Measurements from ENCODE around the gene SCTR. TPM values are rescaled to one million over a fixed set of nuclear protein-coding genes. Genes with fewer than 3 reads are reported as not detected.

SCTR gene
- total and polyA plus RNA-seq, 2 of the 8 experiments (the other 6 are each of a cell fraction or from before 2014, with no cell fraction given), result 0.15 TPM; not detected in 1

- ChIA-PET CTCF (ENCODE audit: partially characterized antibody) (interaction anchor here (0.6 to 1.2 kb wide), 3 partner anchors 21 to 51 kb away, joined by 3 to 5 read pairs (median 4); no protein-coding TSS in a partner anchor), POLR2A (ENCODE audit: partially characterized antibody) (interaction anchor here (1.0 to 4.2 kb wide), 5 partner anchors 10 to 64 kb away, joined by 4 to 22 read pairs (median 5); partner anchors contain the start of genes C2orf76 and DBI)
- Histone ChIP-seq H3K4me1 (replicated peaks in 1 of 4; ENCODE audit: control insufficient read depth in 3 of 4, insufficient read depth in 4 of 4, low read length in 3 of 4) (peaks cover 0 to 28% (median 15%) of the 10 kb centered on the region in 4 experiments; a peak in 6 of 7 replicates), H2BK20ac (ENCODE audit: low read length) (peak within 1 kb of the TSS; percentile 40), H2BK15ac (ENCODE audit: low read length) (peak within 1 kb of the TSS; percentile 98; the same call in 1 of the 2 replicates), H3K56ac (replicated peaks; ENCODE audit: insufficient read length, low read depth, low read length) (peak within 1 kb of the TSS; percentile 19), H3K4ac (replicated peaks; ENCODE audit: insufficient read length, low read depth, low read length) (peak within 1 kb of the TSS; percentile 95), H3K9ac (replicated peaks in 1 of 4; ENCODE audit: extremely low read depth in 1 of 4, low read depth in 3 of 4, low read length in 3 of 4) (peak within 1 kb of the TSS in 3 of 4 experiments; percentile 50 to 63 (median 59); a peak in 6 of 7 replicates), H3K79me2 (ENCODE audit: control insufficient read depth in 1 of 2, insufficient read depth in 2 of 2, low read length in 2 of 2) (no peaks in the 10 kb centered on the region), H4K91ac (replicated peaks; ENCODE audit: insufficient read length, low read length) (peak within 1 kb of the TSS; percentile 92), H3K4me3 (ENCODE audit: extremely low read depth in 1 of 4, insufficient read depth in 2 of 4, low read depth in 3 of 4, low read length in 4 of 4) (peak within 1 kb of the TSS; percentile 58 to 72 (median 68)), H3K14ac (ENCODE audit: insufficient read length) (no peak within 1 kb of the TSS), H3K79me1 (ENCODE audit: low read depth, low read length) (0 out of 2 replicates have a peak, but pooled peaks cover 2% of the 10 kb centered on the region), H4K5ac (ENCODE audit: insufficient read length, low read depth, low read length) (peak within 1 kb of the TSS; percentile 88), H3K36me3 (ENCODE audit: control insufficient read depth in 2 of 4, insufficient read depth in 4 of 4, low read length in 3 of 4) (no peaks in the 10 kb centered on the region), H4K20me1 (replicated peaks in 1 of 2; ENCODE audit: control insufficient read depth in 1 of 2, insufficient read depth in 2 of 2, low read length in 2 of 2) (peaks cover 2% of the 10 kb centered on the region in 2 experiments), H3K23me2 (ENCODE audit: low read depth, low read length) (peaks cover 11% of the 10 kb centered on the region; the same call in 1 of the 2 replicates), H3K9me3 (ENCODE audit: insufficient read depth in 2 of 2, low read depth in 1 of 2, low read length in 1 of 2) (no peaks in the 10 kb centered on the region), H2BK5ac (ENCODE audit: low read depth, low read length) (peak within 1 kb of the TSS; percentile 95; the same call in 1 of the 2 replicates), H3K18ac (ENCODE audit: extremely low read depth, low read length) (peak within 1 kb of the TSS; percentile 99), H2BK12ac (ENCODE audit: low read depth, low read length) (peak within 1 kb of the TSS; percentile 98), H3K27me3 (replicated peaks in 1 of 4; ENCODE audit: control insufficient read depth in 3 of 4, extremely low read depth in 1 of 4, insufficient read depth in 3 of 4, low read length in 3 of 4) (peaks cover 0 to 14% (median 6%) of the 10 kb centered on the region in 4 experiments; a peak in 6 of 7 replicates), H2AK5ac (ENCODE audit: low read depth, low read length) (peak within 1 kb of the TSS; percentile 70; the same call in 1 of the 2 replicates), H2AFZ (ENCODE audit: low read length) (peak within 1 kb of the TSS; percentile 65), H3K4me2 (ENCODE audit: insufficient read depth in 1 of 2, low read depth in 2 of 2, low read length in 2 of 2) (peak within 1 kb of the TSS; percentile 94 to 98), H3K27ac (ENCODE audit: low read depth, low read length) (peak within 1 kb of the TSS; percentile 65; the same call in 1 of the 2 replicates), H3K23ac (ENCODE audit: insufficient read length) (no peak within 1 kb of the TSS), H2BK120ac (replicated peaks; ENCODE audit: low read depth, low read length) (peak within 1 kb of the TSS; percentile 71), H4K8ac (ENCODE audit: extremely low read depth, insufficient read depth, low read length) (peak within 1 kb of the TSS; percentile 93; the same call in 1 of the 2 replicates)
- DNase-seq (ENCODE audit: low read depth in 1 of 2, low spot score in 2 of 2) (peak; percentile 50 to 79), FAIRE-seq (no peak)
- 9% methylated on average over 24 of the region's 72 CpGs; no CpG with 5 or more reads in 1 of the 2 experiments for WGBS, 2 experiments (ENCODE audit: extremely low coverage in 1 of 2, insufficient coverage in 1 of 2, insufficient read length in 1 of 2, insufficient replicate concordance in 2 of 2, low coverage in 1 of 2, low lambda C conversion rate in 2 of 2, missing lambda C conversion rate in 1 of 2)
- TF ChIP-seq ASH2L (IDR thresholded peaks at IDR 0.05; ENCODE audit: low read length), result no peak
- TF ChIP-seq MAX (IDR thresholded peaks at IDR 0.05), result peak; percentile 73
- TF ChIP-seq BCL11A (IDR thresholded peaks at IDR 0.05; ENCODE audit: low read depth in 2 of 2, low read length in 2 of 2), result no peak
- TF ChIP-seq CREB1 (IDR thresholded peaks at IDR 0.05), result no peak
- no peak for TF ChIP-seq GABPA (IDR thresholded peaks at IDR 0.05; ENCODE audit: borderline replicate concordance, insufficient read depth, low read length)
- TF ChIP-seq SP1 (IDR thresholded peaks at IDR 0.05; ENCODE audit: low read depth, low read length), result no peak
- TF ChIP-seq RFX5 (IDR thresholded peaks at IDR 0.05; ENCODE audit: borderline replicate concordance, low read depth, low read length), result no peak
- TF ChIP-seq ZNF274 (IDR thresholded peaks at IDR 0.05; ENCODE audit: borderline replicate concordance, extremely low read depth, low read length), result no peak
- TF ChIP-seq, protein P1, sequence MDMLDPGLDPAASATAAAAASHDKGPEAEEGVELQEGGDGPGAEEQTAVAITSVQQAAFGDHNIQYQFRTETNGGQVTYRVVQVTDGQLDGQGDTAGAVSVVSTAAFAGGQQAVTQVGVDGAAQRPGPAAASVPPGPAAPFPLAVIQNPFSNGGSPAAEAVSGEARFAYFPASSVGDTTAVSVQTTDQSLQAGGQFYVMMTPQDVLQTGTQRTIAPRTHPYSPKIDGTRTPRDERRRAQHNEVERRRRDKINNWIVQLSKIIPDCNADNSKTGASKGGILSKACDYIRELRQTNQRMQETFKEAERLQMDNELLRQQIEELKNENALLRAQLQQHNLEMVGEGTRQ (IDR thresholded peaks at IDR 0.05; ENCODE audit: low read length), result 0 out of 2 replicates have a peak, but pooled peaks have one; percentile 6
Observed at GRCh38 chr2:119431155-119431975, 92.9 kb downstream of the SCTR start, which contains the start of gene TMEM37. Gene TMEM37 (plus strand): TSS chr2:119431854. CDS start chr2:119431904, 50 bp downstream.

Data from H1 (cell line).